ENCODE results near the gene RFTN1.

The RFTN1 gene

GRCh38 chr3:16318176-16318575 is 195.3 kb downstream of the RFTN1 start:
- no peak for TF ChIP-seq TOX (CRISPR knock-in tag; IDR thresholded peaks at IDR 0.05; ENCODE audit: borderline replicate concordance)
- no peak for ATAC-seq

GRCh38 chr3:16317561-16317945 is 195.9 kb downstream of the RFTN1 start:
- ATAC-seq = no peak
- TF ChIP-seq ZNF8 (CRISPR knock-in tag; IDR thresholded peaks at IDR 0.05) (no peak), ARNTL (CRISPR knock-in tag; IDR thresholded peaks at IDR 0.05; ENCODE audit: borderline replicate concordance, low read depth) (no peak), OSR1 (CRISPR knock-in tag; IDR thresholded peaks at IDR 0.05) (no peak), ZFP30 (CRISPR knock-in tag; IDR thresholded peaks at IDR 0.05) (no peak), RARB (CRISPR knock-in tag; IDR thresholded peaks at IDR 0.05) (no peak), CSDC2 (CRISPR knock-in tag; IDR thresholded peaks at IDR 0.05) (no peak), BACH2 (CRISPR knock-in tag; IDR thresholded peaks at IDR 0.05; ENCODE audit: borderline replicate concordance) (no peak), TCF4 (CRISPR knock-in tag; IDR thresholded peaks at IDR 0.05; ENCODE audit: borderline replicate concordance) (no peak)

GRCh38 chr3:16316847-16317560 is 196.5 kb downstream of the RFTN1 start:
- no peak for TF ChIP-seq CSDC2 (CRISPR knock-in tag; IDR thresholded peaks at IDR 0.05)
- TF ChIP-seq SNAI2 (CRISPR knock-in tag; IDR thresholded peaks at IDR 0.05) = no peak
- no peak for TF ChIP-seq TCF4 (CRISPR knock-in tag; IDR thresholded peaks at IDR 0.05; ENCODE audit: borderline replicate concordance)
- TF ChIP-seq ZC3H10 (CRISPR knock-in tag; IDR thresholded peaks at IDR 0.05) = no peak
- TF ChIP-seq PPARA (CRISPR knock-in tag; IDR thresholded peaks at IDR 0.05; ENCODE audit: borderline replicate concordance) = no peak
- no peak for TF ChIP-seq ZNF565 (CRISPR knock-in tag; conservative IDR thresholded peaks at IDR 0.05; ENCODE audit: low read depth)
- no peak for TF ChIP-seq ZNF70 (CRISPR knock-in tag; IDR thresholded peaks at IDR 0.05)
- no peak for TF ChIP-seq CSRNP3 (CRISPR knock-in tag; IDR thresholded peaks at IDR 0.05)
- TF ChIP-seq ZFP30 (CRISPR knock-in tag; IDR thresholded peaks at IDR 0.05) = no peak
- no peak for TF ChIP-seq ARNTL (CRISPR knock-in tag; IDR thresholded peaks at IDR 0.05; ENCODE audit: borderline replicate concordance, low read depth)
- no peak for TF ChIP-seq OSR1 (CRISPR knock-in tag; IDR thresholded peaks at IDR 0.05)
- no peak for TF ChIP-seq ZNF8 (CRISPR knock-in tag; IDR thresholded peaks at IDR 0.05)
- TF ChIP-seq TOX (CRISPR knock-in tag; IDR thresholded peaks at IDR 0.05; ENCODE audit: borderline replicate concordance) = no peak
- TF ChIP-seq GLIS3 (CRISPR knock-in tag; IDR thresholded peaks at IDR 0.05) = no peak
- no peak for TF ChIP-seq CREB5 (CRISPR knock-in tag; IDR thresholded peaks at IDR 0.05; ENCODE audit: low read depth)
- ATAC-seq = no peak

- ATAC-seq = no peak
- TF ChIP-seq TOX (CRISPR knock-in tag; IDR thresholded peaks at IDR 0.05; ENCODE audit: borderline replicate concordance) = no peak
- TF ChIP-seq ESRRG (CRISPR knock-in tag; IDR thresholded peaks at IDR 0.05) = no peak
- no peak for TF ChIP-seq ZNF565 (CRISPR knock-in tag; conservative IDR thresholded peaks at IDR 0.05; ENCODE audit: low read depth)
- TF ChIP-seq OSR1 (CRISPR knock-in tag; IDR thresholded peaks at IDR 0.05) = no peak
- no peak for TF ChIP-seq TCF4 (CRISPR knock-in tag; IDR thresholded peaks at IDR 0.05; ENCODE audit: borderline replicate concordance)
- TF ChIP-seq ZFP3 (CRISPR knock-in tag; IDR thresholded peaks at IDR 0.05) = no peak
- no peak for TF ChIP-seq CREB5 (CRISPR knock-in tag; IDR thresholded peaks at IDR 0.05; ENCODE audit: low read depth)
- TF ChIP-seq POU6F1 (CRISPR knock-in tag; IDR thresholded peaks at IDR 0.05; ENCODE audit: borderline replicate concordance, low read depth) = no peak
- TF ChIP-seq ZFP30 (CRISPR knock-in tag; IDR thresholded peaks at IDR 0.05) = no peak
- no peak for TF ChIP-seq ZNF70 (CRISPR knock-in tag; IDR thresholded peaks at IDR 0.05)
- no peak for TF ChIP-seq BACH2 (CRISPR knock-in tag; IDR thresholded peaks at IDR 0.05; ENCODE audit: borderline replicate concordance)
- TF ChIP-seq PATZ1 (CRISPR knock-in tag; IDR thresholded peaks at IDR 0.05; ENCODE audit: borderline replicate concordance) = no peak
- TF ChIP-seq GLIS3 (CRISPR knock-in tag; IDR thresholded peaks at IDR 0.05) = no peak
- TF ChIP-seq PPARA (CRISPR knock-in tag; IDR thresholded peaks at IDR 0.05; ENCODE audit: borderline replicate concordance) = no peak
- no peak for TF ChIP-seq ARNTL (CRISPR knock-in tag; IDR thresholded peaks at IDR 0.05; ENCODE audit: borderline replicate concordance, low read depth)
- no peak for TF ChIP-seq CSDC2 (CRISPR knock-in tag; IDR thresholded peaks at IDR 0.05)
- TF ChIP-seq ISL1 (CRISPR knock-in tag; IDR thresholded peaks at IDR 0.05) = no peak
These were observed 197.1 kb downstream of the RFTN1 start for GRCh38 chr3:16316396-16316795.
